ENCODE data around the gene MROH2B.

MROH2B gene

DNA sequence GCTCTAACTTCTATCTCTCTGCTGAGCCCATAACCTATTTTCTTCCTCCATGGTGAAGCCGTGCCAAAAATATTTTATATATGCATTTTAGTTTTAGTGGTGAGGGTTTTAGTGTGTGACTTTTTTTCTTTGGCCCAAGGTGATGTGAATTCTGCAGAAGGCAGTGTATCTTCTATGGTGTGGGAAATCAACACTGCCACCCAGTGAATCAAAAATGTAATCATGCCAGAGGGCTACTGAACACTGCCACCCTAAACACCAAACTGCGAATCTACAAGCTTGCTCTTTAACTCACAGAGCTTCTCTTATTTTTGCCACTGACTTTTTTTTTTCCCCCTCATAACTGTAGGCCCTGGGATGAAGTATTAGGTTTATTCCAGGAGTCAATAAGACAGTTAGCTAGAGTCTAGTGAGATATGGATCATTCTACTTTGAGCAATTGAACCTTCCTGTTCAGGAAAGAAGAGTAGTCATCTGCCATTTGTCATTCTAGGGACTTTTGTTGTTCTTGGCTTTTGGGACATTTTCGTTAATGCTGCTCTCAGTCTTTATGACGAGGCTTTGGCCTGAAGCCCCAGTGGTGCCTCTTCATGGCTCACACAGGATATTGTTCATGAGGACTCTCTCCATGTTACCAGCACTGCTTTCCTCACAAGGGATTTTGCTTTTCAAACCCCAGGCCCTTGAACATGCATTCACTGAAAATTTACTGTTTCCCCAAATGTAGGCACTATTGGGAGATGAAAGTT lies 108.8 kb downstream of the MROH2B start:
- DNase-seq, result no peak

DNA sequence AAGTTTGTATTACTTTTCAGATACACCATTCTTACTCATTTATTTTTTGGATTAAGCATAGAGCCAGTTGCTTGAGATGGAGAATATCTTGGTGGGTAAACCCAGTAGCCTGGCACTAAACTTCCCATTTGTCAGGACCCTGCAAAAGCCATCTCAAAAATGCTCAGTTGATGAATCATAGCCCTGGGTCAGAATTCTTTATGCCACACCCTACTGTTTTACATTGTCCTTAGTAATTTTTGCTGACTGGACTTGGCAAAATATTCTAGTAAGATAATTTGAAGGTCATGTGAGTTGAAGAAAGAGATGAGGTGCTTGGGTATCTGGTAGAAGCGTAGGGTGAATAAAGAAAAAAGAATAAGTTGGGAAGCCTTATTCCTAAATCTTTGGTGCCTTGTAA lies 111.1 kb downstream of the MROH2B start:
- no peak for DNase-seq

DNA sequence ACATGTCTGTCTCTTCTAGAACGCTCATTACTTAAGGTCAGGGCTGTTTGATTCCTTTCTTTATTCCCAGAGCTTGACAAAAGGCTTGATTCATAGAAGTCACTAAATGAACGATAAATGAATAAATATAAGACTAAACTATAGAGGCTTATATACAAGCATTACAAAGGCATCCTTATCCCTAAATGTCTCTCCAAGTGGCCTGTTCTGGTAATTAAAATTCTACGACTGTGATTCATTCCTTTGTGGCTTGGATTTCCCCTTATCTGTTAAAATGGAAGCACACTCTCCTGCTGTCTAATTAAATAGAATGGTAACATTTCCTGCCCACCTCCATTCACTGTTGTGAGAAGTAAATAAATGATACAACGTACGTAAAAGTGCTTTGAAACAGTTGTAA lies 112.3 kb downstream of the MROH2B start:
- no peak for DNase-seq

DNA sequence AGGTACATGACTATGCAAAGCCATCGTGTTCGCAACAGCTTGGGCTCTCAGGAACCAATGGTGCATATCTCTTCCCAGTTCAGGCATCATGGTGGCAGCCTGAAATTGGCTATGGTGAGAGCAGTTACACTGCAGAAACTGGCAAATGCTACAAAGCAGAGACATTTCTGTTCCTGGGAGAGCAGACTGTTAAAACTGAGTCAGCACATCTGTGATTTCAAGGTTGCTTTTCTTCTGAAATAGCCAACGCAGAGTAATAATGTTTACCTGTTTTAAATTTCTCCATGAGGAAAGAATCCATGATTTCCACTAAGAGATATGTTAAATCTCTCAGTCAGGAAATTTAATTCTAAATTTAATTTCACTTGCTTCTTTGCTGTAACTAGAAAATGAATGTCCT lies 114.1 kb downstream of the MROH2B start:
- DNase-seq, result no peak

DNA sequence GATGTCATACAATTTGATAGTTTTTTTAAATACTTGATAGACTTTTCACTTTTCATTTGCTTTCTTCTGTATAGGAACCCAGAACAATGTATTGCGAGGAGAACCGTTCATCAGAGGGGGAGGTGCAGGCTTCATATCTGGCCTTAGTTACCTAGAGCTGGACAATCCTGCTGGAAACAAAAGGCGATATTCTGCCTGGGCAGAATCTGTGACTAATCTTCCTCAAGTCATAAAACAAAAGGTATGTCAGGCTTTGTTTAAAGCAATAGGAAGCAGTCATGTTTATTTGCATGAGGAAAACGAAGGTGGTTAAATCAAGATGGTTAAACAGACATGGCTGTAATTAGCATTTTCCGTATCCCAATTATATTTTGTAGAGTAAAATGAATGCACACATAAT lies 115.8 kb downstream of the MROH2B start:
- DNase-seq, result no peak

Data from activated effector memory CD4-positive, alpha-beta T cell treated with anti-CD3 and anti-CD28 coated beads, Interleukin-2, amount 50 U/mL, for 16 hours (primary cell).